Putamen (tissue), 1 donor: ENCODE measurements around the gene TMEM167A.

Experiments
- DNase-seq: peaks from one replicate; pipeline ENCODE4 v3.0.0-alpha.2; 2016; ENCODE audit warnings: low spot score

TMEM167A gene, protein sequence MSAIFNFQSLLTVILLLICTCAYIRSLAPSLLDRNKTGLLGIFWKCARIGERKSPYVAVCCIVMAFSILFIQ

DNA sequence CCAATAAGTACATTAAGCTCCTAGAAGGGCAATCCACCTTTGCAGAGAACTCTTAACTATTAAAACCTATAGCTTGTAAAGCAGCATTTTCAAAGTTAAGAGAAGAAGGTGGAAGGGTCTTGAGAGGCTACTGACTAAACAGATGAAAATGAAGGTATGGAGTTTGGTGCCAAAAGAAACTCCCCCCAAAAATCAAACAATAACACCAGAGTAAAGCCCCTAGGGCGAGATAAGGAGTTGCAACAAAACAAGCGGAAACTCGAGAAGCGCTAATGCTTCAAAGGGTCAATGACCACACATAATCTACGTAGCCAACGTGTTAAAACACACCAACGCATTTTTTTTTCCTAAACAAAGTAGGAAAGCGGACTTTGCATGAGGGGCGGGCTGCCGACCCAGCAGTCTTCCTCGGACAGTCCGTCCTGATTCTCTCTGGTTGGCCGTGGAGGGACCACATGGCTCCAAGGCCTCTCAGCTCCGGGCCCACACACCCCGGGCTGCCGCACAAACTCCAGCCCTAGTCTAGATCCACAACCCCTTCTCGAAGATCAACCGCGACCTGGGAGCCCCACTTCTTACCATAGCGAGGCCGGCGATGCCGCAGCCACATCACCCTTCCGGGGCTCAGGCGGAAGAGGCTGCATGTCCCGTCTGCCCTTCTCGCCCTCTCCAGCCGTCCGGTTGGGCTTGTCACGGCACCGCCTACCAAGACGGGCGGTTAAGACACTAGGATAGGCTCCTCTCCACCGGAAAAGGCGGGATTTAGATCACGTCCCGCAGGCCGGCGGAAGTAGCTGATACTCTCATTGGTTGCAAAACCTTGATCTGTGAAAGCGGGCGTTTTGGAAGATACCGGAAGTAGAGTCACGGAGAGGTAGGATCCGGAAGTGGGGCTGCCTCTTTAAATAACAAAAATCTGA is at the start of gene TMEM167A, which contains the start of gene XRCC4:
Gene TMEM167A, minus strand, starts transcription at position 653 of the 920 bp plus-strand sequence. Its CDS starts 71 bp downstream, at position 582.
Gene XRCC4, plus strand, starts transcription at position 806 of the 920 bp plus-strand sequence. CDS start 27,373 bp downstream, outside the sequence.
- peak; percentile 99 for DNase-seq

- no peak for DNase-seq
These were observed 49.3 kb upstream of the TMEM167A start for GRCh38 chr5:83126501-83126900.

DNA sequence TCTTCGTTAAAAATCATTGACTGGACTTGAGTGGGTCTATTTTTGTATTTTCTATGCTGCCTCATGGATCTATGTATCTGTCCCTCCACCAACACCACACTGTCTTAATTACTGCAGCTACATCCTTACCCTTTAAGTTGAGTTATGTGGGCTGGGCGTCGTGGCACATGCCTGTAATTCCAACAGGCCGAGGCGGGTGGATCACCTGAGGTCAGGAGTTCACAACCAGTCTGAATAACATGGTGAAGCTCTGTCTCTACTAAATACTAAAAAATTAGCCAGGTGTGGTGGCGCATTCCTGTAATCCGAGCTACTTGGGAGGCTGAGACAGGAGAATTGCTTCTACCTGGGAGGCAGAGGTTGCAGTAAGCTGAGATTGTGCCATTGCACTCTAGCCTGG is 48.4 kb upstream of the TMEM167A start:
- DNase-seq, result no peak

GRCh38 chr5:83124593-83124992 is 47.4 kb upstream of the TMEM167A start:
- DNase-seq, result no peak

DNA sequence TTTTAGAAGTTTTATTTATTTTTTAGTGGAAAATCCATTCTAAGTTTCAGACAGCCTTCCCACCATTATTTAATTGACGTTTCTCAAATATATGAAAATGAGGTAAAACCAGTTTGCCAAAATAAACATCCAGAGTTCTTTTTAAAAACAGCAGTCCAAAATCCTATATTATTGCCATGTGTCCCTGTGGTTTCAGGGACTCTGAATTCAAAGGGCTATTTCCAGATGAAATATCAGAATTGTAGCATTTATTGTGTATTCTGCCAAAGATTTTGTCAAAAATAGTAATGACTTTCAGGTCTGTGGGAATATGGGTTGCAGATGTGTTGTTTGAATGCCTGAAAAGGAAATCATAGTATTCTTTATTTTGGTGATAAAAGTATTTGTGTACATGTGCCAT is 41.8 kb upstream of the TMEM167A start:
- DNase-seq, result no peak

DNA sequence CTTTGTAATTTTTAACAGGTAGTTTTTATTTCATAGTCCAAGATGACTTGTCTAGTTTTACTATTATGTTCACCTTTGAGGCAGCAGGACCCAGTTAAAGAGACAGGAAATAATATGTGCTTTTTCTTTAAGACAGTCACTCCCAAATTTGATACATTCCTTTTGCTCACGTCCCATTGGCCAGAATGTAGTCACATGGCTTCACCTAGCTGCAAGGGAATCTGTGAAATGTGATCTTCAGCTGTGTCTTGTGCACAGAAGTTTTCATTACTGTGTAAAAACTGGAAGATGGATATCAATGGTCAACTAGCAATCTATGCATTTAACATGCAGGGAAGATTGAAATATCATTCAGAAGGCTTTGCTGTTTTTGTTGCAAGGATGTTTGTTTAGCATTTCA is 41.3 kb upstream of the TMEM167A start:
- DNase-seq, result no peak

GRCh38 chr5:83115816-83116215 is 38.6 kb upstream of the TMEM167A start:
- DNase-seq, result no peak

GRCh38 chr5:83109380-83109779 is 32.2 kb upstream of the TMEM167A start:
- no peak for DNase-seq

GRCh38 chr5:83107692-83108420 is 30.7 kb upstream of the TMEM167A start:
- DNase-seq, result no peak

- no peak for DNase-seq
These were observed 26.8 kb upstream of the TMEM167A start for GRCh38 chr5:83104021-83104420.

- no peak for DNase-seq
These were observed 25.3 kb upstream of the TMEM167A start for GRCh38 chr5:83102364-83102980.

DNA sequence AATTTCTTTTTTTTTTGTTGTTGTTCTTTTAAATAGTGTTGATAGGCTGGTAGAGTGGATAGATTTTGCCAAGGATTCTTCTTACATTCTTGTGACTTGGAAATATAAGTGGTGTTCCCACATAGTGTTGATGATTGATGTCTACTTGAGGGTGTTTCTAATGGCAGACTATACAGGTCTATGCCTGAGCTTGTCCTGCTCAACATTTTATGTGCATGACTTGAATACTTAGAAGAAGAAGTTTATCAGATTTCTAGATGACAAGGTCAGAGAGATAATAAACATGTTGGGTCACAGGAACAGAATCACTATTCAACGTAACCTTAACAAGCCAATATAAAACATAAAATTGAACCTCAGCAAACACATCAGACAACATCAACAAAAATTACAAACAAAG is 24.3 kb upstream of the TMEM167A start:
- no peak for DNase-seq

DNA sequence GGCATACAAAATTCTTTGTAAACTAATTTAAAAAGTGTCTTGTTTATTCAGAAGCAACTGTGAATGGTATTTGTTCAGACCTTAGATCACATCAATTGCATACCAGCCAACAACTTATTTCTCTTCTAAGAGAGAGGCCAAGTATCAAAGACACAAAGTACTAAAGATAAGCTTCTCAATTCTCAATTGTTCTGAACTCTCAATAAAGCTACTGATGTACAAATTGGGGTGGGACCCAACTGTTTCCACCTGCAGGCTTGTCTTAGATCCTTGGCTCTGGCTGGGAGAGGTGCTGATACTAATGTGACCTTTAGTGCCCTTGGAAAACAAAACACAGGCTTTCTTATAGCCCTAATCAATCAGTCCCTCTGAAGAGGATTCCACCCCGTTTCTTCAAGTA is 22.3 kb upstream of the TMEM167A start:
- no peak for DNase-seq

GRCh38 chr5:83099001-83099400 is 21.8 kb upstream of the TMEM167A start:
- no peak for DNase-seq

DNA sequence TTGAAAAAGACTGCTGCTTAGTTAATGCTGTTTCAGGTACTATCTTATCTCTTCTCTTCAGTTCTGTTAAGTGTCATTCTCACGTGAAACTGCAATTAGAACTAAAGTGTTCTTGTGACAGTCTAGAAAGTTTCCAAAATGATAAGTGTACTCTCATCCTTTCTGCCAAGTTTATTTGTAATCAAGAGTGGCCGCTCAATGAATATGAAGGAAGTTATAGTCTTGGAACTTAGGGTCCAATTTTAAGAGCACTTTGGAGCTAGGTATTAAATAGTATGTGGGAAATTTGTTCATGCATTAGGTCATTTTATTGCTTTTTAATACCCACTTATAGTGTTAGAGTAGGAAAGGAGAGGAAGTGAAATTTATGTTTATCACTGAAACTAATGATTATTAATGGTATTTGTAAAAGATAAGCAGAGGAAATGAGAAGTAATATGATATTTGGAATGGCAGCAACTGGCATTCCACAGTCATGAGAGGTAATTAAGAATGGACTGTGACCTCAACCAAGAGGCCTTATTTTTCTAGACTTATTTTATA is 20.6 kb upstream of the TMEM167A start:
- no peak for DNase-seq

DNA sequence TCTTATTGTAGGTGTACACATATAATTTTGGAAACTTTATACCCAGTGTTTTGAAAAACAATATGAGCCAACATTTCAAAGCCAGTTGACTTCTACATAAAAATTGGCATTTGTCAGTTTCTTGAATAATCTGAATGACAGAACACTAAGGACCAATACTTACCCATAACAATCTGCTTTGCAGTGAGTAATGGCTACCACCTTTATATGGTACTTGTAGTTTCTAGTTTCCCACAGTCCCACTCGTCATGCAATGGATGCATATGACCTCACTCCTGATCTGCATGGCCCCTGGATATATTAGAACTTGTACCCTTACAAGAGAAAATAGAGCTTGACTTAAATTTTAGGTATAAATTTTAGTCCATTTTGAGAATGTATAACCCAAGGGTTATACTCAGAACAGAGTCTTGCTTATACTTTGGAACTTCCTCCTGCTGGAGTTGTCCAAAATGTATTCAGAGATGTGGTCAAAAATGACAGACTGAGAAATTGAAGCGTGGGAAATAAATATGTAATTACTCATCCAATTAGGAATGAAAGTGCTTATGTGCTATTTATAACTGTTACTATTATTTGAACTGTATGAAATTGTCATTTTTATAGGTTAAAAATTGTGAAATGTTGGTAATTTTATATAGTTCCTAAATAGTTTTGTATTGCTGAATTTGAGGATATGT is 19.6 kb upstream of the TMEM167A start:
- no peak for DNase-seq

- DNase-seq, result no peak
These were observed 18.9 kb upstream of the TMEM167A start for GRCh38 chr5:83095957-83096539.

- no peak for DNase-seq
These were observed 18.2 kb upstream of the TMEM167A start for GRCh38 chr5:83095163-83095956.

DNA sequence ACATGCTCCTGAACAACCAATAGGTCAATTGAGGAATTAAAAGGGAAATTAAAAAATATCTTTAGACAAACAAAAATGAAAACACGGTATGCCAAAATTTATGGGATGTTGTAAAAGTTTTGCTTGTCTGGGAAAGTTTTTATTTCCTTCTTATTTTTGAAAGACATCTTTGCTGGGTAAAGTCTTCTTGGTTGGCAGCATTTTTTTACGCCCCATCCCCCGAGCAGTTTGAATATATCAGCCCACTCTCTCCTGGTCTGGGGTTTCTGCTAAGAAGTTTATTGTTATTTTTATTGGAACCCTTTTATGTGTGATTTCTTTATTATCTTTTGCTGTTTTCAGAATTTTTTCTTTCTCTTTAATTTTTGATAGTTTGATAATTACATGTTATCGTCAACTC is 16.5 kb upstream of the TMEM167A start:
- no peak for DNase-seq

GRCh38 chr5:83092619-83093018 is 15.4 kb upstream of the TMEM167A start:
- DNase-seq, result no peak
